NCI-H2029 (cell line): Measurements from ENCODE around the gene BMPER.

ENCODE experiments used
- DNase-seq: peaks from one replicate; lab custom pipeline; 2025; lab: John Stamatoyannopoulos, UW

Gene BMPER

GRCh38 chr7:34093276-34093675 is 187.9 kb downstream of the BMPER start:
- DNase-seq, result no peak

GRCh38 chr7:34096198-34096651 is 190.9 kb downstream of the BMPER start:
- no peak for DNase-seq

- DNase-seq, result no peak
Observed at GRCh38 chr7:34096777-34097176, 191.4 kb downstream of the BMPER start.

GRCh38 chr7:34100661-34101060 is 195.3 kb downstream of the BMPER start:
- DNase-seq, result no peak

- no peak for DNase-seq
Observed at GRCh38 chr7:34104115-34104514, 198.8 kb downstream of the BMPER start.

- DNase-seq, result no peak
Observed at GRCh38 chr7:34104992-34105391, 199.7 kb downstream of the BMPER start.

- no peak for DNase-seq
Observed at GRCh38 chr7:34107276-34107675, 201.9 kb downstream of the BMPER start.

- DNase-seq, result no peak
Observed at GRCh38 chr7:34108165-34108564, 202.8 kb downstream of the BMPER start.

- no peak for DNase-seq
Observed at GRCh38 chr7:34109936-34110780, 204.8 kb downstream of the BMPER start.

- no peak for DNase-seq
Observed at GRCh38 chr7:34111031-34111430, 205.7 kb downstream of the BMPER start.

- no peak for DNase-seq
Observed at GRCh38 chr7:34115503-34115902, 210.2 kb downstream of the BMPER start.

- no peak for DNase-seq
Observed at GRCh38 chr7:34117573-34117972, 212.2 kb downstream of the BMPER start.

GRCh38 chr7:34121366-34121765 is 216.0 kb downstream of the BMPER start:
- DNase-seq, result no peak

GRCh38 chr7:34123316-34123715 is 218.0 kb downstream of the BMPER start:
- DNase-seq, result no peak

- DNase-seq, result no peak
Observed at GRCh38 chr7:34124765-34125164, 219.4 kb downstream of the BMPER start.

- DNase-seq, result no peak
Observed at GRCh38 chr7:34128762-34129161, 223.4 kb downstream of the BMPER start.

- DNase-seq, result no peak
Observed at GRCh38 chr7:34130558-34131295, 225.4 kb downstream of the BMPER start.

GRCh38 chr7:34131371-34131770 is 226.0 kb downstream of the BMPER start:
- no peak for DNase-seq

- DNase-seq, result no peak
Observed at GRCh38 chr7:34133356-34133982, 228.1 kb downstream of the BMPER start.

GRCh38 chr7:34133983-34134782 is 228.8 kb downstream of the BMPER start:
- DNase-seq, result peak; percentile 41

GRCh38 chr7:34135924-34136323 is 230.6 kb downstream of the BMPER start:
- DNase-seq, result no peak

- DNase-seq, result no peak
Observed at GRCh38 chr7:34136698-34137097, 231.4 kb downstream of the BMPER start.
